ENCODE measurements around the gene FMNL1.

The FMNL1 gene

DNA sequence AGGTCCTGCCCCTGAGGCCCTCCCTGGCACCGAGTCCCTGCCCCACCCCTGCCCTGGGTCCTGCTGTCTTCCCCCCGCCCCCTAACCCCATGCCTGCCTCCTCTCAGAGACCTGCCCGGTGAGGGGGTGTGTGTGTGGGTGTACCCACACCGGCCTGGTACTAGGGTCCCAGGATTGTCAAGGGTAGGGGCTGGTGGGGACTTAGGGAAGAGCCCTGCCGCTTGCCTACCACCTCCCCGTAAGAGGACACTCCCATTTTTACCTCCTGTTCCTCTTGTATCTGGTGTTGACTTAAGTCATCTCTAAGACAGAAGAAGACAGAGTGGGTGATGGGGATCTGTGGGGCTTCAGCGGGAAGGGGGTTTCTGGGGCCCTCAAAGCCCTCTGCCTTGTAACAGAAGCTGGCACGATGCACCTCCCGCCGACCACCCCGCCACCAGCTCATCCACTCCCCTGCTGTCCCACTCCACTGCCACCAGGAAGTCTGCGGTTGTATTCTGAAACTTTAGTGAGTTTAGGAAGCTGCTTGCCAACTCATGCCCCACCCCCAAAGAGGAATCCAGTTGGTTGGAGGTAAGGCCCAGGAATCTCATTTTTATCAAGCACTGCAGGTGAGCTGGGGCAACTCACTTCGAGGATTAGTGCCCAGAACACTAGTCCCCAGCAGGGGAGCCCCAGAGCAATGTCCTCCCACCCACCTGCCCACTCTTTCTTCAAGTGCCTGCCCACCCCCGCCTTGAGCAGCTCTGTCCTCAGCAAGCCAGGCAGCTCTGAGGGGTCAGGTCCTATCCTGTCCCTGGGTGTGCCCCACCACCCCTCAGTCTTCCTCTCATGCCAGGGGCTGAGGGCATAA lies 34.7 kb downstream of the FMNL1 start:
- no peak for DNase-seq (ENCODE audit: low read depth, low spot score)

DNA sequence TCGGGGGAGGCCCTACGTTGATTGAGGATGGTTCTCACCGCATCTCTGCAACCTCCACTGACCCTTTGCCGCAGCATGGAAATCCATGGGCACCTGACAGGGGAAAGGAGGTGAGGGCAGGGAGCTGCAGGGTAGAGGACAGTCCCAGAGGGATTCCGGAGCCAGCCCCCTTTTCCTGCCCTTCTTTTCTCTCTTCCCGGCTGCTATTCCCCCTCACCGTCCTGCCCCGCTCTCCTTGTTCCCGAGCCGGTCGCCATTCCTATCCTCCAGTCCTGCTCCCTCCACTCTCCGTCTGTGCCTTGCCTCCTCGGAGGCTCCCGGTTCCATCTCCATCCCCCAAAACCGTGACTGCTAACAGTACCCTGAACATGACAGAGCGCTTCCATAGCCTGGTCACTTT lies 35.4 kb downstream of the FMNL1 start:
- DNase-seq (ENCODE audit: low read depth, low spot score): no peak

DNA sequence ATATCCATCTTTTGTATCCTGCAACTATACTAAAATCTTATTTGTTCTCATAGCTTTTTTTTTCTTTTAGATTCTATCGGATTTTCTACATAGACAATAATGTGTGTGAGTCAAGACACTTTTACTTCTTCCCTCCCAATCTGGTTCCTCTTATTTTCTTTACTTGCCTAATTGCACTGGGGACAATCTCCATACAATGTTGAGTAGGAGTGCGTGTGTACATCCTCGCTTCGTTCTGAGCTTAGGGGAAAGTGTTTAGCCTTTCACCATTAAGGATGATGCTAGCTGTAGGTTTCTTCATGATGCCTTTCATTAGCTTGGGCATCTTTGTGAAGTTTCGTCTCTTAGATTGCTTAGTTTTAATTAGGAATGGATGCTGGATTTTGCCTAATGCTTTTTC lies 37.3 kb downstream of the FMNL1 start:
- no peak for DNase-seq (ENCODE audit: low read depth, low spot score)

DNA sequence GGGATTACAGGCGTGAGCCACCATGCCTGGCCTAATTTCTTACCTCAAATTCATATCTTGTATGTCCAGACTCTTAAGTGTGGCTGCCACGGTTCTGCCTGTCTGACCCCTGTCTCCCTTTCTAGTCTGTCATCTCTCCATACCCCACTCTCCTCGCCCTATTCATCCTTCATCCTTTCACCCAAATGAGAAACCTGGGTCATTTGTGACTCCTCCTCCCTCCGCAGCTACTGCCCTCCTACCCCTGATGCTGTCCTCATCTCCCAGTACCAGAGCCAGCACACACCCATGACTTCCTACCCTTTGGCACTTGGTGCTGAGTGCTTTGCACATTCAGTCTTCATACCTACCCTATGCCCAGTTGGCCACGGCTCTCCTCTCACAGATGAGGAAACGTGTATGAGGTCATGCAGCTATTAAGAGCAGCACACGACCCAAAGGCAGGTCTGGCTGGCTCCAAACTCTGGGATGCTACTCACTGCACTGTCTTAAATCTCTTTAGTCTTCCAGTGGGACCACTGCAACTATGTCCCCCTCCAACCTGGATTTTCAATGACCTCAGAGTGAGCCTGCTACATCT lies 38.6 kb downstream of the FMNL1 start:
- no peak for DNase-seq (ENCODE audit: low read depth, low spot score)

DNA sequence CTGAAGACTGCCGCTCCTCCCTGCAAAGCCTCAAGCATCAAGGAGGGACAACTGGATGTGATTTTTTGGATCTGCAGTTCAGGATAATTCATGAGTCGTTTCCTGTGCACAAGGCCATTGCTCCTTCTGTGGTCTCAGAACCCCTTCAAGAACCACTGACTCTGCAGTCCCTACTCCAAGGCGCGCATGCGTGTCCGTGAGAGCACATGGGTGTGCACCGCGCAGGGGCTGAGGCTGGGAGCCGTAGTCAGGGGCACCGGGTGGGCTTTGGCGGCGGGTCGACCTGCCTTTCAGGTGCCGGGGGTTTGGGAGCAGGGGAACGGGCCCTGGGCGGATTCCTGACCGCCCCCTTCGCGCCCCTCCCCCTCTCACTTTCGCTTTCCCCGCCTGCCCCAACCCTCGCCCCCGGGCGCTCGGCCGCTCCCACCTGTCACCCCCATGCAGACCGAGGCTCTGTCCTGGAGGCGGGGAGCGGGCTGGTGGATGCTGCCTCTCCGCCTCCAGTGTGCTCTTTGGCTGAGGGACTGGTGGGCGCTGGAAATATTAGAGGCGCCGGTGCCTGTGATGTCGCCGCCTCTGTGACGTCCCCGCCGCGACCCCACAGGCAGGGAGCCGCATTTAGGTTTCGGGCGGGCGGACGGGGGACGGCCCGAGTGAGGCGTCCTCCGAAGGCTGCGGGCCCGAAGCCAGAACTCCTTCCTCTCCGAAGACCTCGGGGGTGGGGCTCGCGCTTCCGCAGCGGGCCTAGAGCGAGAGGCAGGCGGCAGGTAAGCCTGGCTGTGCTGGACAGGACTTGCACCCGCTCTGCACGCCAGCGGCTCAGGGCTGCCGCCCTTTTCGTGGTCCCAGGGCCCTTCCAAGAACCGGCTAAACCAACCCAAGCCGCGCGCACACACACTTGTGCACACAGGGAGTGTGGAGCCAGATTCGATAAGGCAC lies 40.2 kb downstream of the FMNL1 start, which contains the start of gene SPATA32:
SPATA32 (minus strand) TSS at position 518 of the 939 bp plus-strand sequence; CDS start at position 440, 78 bp downstream.
- DNase-seq (ENCODE audit: low read depth, low spot score): no peak

DNA sequence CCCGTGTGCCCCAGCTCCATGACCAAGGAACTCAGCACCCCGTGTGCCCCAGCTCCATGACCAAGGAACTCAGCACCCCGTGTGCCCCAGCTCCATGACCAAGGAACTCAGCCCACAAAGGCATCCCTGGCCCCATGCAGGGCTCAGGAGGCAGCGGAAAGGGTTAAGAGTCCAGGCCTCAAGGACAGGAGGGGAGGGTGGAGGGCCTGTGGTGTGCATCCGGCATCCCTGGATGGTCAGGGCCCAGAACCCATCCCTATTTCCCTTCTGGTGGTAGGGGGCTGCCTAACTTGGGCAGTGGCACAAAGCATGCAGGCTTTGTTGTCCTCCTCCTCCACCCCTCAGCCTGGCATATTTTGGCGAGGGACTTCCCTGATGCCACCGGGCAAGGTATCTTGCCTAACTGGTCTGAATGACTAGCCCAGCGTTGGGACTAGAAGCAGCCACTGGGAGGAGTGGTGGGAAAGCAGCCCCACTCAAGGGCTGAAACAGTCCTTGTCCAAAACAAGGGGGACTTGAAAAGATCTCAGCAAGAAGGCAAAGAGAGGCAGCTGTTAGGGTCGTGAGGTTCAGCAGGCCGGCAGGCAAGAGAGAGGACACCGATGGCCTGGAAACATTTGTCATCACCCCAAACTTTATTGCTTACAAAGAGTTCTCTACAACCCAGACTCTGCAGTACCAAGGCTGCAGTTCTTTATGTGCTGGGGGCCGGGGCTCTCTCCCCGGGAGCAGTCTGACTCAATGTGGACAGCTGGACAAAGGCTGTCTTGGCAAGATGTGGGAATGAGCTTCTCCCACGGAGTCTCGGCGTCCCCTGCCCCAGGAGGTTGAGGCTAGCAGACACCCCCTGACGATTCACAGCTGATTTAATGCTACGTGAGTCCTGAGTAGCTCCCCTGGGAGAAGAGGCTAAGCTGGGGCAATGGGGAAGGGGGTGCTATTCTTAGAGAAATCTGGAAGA lies 41.1 kb downstream of the FMNL1 start:
- DNase-seq (ENCODE audit: low read depth, low spot score): no peak

DNA sequence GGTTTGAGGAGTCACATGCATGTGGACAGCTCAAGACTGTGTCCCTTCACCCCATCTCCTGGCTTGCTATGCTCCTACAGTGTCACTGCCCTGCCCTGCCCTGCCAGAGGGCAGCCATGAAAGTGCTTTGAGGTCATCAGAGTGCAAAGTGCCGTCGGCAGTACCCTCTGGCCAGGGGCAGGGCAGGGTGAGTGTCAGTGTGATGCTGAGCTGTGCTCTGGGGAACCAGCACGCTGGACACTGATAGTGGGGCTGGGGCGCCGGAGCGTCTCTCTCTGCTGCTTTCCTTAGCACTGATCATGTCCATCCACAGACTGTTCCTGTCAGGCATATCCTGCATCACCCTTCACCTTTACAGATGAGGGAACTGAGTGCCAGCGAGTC lies 41.8 kb downstream of the FMNL1 start:
- DNase-seq (ENCODE audit: low read depth, low spot score): no peak

DNA sequence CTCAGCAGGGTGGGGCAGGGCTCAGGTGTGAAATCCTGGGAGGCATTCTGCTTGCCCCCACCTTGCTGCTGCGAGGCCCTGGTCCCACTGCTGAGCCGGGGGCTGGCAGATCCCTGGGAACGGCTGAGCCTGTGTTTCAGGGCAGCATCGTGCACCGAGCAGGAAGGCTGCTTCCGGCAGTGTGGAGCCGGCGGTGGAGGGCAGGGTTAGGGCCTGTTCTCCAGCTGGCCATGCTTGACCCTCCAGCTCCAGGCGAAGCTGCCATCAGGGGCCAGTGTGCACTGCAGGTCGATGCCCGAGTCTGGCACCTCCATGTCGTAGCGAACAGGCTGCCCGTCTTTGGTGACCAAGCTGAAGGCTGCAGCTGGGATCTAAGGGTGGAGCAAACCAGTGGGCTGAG lies 42.7 kb downstream of the FMNL1 start:
- DNase-seq (ENCODE audit: low read depth, low spot score): no peak

DNA sequence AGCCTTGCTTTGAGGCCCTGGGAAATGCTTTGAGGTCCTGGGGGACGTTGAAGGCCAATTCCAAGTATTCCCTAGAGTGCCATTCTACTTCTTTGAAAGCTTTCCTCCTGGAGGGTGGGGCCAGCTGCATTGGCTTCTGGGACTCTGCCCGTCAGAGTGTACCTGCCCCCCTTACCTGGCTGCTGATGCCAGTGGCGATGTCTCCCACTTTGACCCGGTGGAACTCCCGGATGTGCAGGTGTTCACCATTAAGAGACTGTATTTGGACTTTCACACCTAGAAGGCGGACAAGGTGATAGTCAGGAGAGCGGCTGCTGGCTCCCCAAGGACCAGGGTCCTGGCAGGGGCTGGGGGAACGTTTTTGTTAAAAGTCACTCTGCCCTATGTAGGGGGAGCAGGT lies 43.3 kb downstream of the FMNL1 start:
- DNase-seq (ENCODE audit: low read depth, low spot score): no peak

DNA sequence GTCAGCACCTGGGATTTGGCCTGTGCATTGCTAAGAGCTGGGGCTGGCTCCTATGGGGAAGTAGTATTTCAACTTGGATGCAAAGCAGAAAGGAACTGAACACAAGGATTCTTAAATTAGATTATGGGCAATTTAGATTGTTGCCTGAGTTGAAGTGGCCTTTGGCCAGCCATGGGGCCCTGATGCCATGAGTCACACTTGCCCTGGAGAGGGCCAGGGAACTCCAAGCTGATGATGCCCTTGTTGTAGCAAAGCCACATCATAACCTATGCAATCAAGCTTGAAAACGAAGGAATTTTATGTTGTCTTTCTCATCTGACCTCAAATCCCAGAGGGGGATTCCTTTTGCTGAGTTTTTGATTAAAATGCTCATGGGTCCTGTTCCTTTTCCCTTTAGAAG lies 44.1 kb downstream of the FMNL1 start:
- no peak for DNase-seq (ENCODE audit: low read depth, low spot score)

DNA sequence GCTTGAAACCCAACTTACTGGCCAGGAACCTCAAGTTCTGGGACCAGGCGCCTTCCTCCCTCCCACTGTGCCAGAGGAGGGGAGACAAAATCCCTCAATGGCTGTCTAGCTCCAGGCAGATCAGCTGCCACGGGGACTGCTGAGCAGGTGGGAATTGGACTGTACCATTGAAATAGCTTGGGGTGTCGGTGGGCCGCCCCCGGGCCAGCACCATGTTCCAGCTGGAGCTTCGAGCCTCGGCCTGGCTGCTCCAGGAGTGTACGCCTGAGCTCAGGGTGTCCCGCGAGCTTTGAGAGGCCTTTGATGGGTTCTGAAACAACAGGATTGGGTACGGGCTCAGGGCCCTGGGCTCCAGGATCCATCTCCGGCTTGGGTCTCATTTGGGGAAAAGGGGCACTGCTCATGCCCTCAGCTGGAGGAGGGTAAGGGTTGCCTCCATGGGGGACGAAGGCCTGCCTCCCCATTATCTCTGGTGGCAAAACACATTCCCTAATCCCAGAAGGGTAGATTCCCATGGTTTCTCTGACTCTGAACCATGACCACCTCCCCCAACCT lies 44.8 kb downstream of the FMNL1 start:
- no peak for DNase-seq (ENCODE audit: low read depth, low spot score)

DNA sequence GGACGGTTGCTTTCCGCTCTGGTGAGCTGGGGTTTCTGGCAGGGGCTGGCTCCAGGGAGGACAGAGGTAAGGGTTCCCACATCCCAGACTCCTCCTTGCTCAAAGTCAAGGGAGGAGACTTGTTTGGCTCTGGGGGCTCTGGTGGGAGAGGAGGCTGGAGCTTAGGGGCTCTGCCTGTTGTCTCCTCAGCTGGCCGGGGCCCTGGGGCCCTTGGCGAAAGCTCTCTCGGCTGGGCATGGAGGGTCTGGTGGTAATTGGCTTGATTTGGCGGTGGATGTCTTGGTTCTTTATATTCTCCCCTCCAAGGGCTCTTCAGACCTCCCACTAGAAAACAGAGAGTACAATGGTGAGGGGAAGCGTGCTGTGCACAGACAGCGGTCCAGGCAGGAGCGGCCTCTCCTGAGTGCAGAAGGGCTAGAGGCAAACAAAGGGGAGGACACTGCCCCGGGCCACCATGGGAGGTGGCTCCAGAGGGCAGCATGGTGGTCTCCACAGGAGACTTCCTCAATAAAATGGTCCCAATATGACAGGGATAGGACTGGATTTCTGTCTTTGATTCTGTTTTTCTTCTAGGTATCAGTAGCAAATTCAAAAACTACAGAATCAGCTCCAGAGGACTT lies 45.9 kb downstream of the FMNL1 start:
- no peak for DNase-seq (ENCODE audit: low read depth, low spot score)

DNA sequence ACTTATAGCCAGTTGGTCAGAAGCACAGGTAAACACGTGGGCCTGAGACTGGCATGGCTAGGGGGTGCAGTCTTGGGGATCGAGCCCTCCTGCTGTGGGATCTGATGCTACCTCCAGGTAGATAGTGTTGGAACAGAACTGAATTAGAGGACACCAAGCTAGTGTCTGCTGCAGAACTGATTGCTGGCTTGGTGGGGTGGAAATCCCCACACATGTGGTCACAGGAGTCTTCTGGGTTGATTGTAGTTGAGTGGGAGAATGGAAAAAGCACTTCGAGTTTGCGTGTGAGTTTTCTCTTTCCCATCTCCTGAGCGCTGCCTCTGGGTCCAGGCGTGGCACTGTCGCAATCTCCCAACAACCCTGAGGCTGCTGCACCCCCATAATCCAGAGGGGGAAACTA lies 48.2 kb downstream of the FMNL1 start:
- no peak for DNase-seq (ENCODE audit: low read depth, low spot score)

DNA sequence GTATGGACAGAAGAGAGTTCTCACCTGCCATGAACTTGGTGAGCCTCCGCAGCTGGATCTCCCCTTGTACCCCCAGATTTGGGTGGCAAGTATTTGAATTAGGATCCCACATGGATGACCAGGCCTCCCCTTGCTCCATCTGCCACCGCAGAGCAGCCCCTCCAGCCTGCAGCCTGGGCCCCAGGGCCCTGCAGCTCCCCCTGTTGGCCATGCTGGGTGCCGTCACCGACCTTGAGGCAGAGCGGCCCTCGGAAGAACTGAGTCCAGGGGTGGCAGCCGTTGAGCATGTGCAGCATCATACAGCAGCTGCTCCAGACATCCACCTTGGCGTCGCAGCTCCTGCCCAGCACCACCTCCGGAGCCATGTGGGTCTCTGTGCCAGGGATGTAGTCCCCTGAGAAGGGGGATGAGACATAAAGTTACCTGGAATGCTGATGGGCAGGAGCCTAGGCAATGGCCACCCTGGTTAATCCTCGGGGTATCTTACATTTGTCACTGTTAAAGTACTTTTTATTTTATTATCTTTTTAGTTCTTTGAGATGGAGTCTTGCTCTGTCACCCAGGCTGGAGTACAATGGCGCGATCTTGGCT lies 49.2 kb downstream of the FMNL1 start:
- DNase-seq (ENCODE audit: low read depth, low spot score): no peak

DNA sequence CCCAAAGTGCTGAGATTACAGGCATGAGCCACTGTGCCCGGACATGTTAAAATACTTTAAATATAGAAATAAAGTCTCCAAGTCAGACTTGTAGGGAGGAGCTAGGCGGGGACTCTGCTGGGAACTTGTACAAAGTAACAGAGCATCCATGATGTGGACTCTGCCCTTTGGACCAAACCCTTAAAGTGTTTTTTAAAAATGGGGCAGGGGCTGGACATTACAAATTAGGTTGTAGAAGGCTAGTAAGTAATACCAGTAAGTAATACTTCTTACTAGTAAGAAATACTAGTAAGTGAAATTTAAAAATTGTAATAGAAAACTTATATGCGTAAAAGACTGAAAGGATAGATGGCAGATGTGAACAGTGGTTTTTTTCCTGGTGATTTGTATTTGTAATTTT lies 49.9 kb downstream of the FMNL1 start:
- DNase-seq (ENCODE audit: low read depth, low spot score): no peak

DNA sequence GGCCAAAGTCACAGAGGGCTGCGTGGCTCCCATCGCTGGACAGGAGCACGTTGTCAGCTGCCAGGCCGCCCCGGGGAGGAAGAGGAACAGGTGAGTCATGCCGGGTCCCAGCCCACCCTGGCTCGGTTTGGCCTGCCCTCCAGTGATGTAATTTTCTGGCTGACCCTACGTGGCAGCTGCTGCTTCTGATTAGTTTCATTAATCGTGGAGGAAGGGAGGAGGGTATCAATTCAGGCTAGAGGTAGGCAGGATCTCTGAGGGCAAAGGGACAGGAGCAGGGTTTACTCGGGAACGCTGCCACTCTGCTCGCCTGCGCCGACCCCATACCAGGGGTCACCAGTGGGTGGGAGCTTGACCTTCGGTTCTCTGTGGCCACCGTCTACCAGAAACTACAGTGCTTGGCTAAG lies 51.9 kb downstream of the FMNL1 start:
- DNase-seq (ENCODE audit: low read depth, low spot score): no peak

DNA sequence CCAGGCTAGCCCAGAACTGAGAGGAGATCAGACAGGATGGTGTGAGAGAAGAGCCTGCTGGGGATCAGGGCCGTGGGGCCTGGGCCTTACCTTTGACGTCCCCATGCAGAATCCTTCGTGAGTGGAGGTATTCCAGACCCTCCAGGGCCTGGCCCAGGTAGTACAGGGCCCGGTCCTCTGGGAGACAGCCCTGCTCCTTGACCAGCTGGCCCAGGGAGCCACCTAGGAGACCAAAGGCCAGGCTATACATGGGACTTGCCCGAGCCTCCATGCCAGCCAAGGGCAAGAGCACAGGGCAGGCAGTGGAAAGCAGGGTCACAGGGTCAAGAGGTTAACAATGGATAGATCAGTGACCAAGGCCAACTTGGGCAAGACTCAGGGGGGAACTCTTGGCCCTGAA lies 52.3 kb downstream of the FMNL1 start:
- DNase-seq (ENCODE audit: low read depth, low spot score): no peak

DNA sequence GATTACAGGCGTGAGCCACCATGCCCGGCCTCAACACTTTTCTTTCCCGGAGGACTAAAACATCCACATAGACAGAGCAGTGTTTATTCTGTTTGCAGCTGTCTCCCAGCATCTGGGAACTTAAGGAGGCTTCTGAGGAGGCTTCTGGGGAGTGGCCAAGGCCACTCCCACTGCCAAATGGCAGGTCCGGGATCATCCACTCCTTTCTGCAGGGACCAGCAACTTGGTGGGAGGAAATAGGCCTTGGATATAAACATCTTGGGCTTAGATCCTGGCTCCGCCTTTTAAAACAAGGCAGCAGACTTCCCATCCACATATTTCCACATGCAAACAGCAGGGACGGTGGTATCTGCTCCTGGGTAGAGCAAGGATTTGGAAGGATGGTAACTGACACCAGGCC lies 54.3 kb downstream of the FMNL1 start:
- no peak for DNase-seq (ENCODE audit: low read depth, low spot score)

DNA sequence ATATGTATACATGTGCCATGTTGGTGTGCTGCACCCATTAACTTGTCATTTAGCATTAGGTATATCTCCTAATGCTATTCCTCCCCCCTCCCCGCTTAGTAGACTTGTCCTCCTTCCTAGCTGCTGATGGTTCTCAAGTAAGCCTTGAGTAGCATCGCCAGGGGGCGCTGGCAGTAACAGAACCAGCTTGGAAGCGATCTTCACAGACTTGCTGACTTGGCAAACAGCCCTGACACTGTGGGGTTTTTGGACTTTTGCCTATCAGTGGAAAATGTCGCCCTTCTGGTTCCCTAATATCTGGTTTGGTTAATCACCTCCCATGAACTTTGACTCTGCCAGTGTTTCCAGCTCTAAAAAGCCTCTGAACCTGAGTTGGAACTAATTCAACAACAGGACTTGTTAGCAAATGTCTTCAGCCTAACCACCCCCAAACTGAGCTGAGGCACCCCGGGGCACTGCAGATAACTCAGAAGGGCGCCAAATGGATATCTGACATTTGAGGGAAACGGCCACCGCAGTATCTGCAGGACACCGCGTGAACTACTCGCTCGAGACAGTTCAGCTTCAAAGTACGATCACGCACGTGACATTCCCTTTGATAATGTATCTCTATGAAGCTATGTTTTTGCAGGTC lies 55.6 kb downstream of the FMNL1 start:
- peak; percentile 93 for DNase-seq (ENCODE audit: low read depth, low spot score)

All from smooth muscle cell of the brain vasculature (primary cell).